COLO829 (cell line): ENCODE data around the gene PTGDR.
A peak's percentile ranks its signal among the peaks of the same experiment; 100 is the strongest.

Experiments used
- DNase-seq: peaks from one replicate; pipeline ENCODE4 v3.0.0; 2012; ENCODE audit warnings: low spot score

PTGDR gene

DNA sequence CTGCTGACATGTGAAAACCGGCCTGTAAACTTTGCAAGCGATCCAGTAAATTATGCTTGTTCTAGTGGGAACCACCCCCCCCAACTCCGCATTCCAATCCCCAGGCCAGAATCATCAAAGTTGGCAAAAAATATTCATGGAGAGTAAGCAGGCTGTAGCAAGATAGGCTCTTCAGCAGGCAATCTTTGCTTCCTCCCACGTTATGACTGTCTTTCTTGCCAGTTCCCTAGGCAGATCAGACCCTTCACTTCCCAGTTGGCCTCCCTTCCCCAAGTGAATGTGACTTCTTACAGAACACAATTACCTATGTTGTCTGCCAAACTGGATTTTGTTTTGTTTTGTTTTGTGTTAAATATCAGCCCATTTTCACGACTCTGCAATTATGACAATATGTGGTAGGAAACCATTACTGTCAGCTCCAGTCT, 45.4 kb downstream of the PTGDR start:
- no peak for DNase-seq

GRCh38 chr14:52313462-52313861, 46.0 kb downstream of the PTGDR start:
- no peak for DNase-seq

GRCh38 chr14:52313903-52314594, 46.6 kb downstream of the PTGDR start, which contains the start of gene PTGER2:
Gene PTGER2, plus strand, starts transcription at chr14:52314312. Its CDS starts 237 bp downstream, at chr14:52314549.
- DNase-seq = peak; percentile 15

GRCh38 chr14:52314595-52315354, 47.3 kb downstream of the PTGDR start:
- no peak for DNase-seq

DNA sequence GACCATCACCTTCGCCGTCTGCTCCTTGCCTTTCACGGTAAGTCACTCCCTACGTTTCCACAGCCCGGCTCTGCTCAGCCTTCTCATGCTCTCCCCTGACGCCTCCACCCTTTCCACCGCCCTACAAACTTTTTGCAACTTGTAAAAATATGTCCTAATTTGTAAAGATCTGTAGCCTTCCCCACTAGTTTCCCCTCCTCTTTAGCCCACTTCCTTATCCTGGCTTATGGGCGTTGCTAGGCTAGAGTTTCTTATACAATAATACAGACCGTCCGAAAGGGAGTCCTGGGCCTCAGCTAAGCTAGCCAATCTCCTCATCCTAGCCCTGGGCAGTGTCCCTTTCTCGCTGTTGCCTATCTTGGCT, 47.8 kb downstream of the PTGDR start:
- DNase-seq = no peak

DNA sequence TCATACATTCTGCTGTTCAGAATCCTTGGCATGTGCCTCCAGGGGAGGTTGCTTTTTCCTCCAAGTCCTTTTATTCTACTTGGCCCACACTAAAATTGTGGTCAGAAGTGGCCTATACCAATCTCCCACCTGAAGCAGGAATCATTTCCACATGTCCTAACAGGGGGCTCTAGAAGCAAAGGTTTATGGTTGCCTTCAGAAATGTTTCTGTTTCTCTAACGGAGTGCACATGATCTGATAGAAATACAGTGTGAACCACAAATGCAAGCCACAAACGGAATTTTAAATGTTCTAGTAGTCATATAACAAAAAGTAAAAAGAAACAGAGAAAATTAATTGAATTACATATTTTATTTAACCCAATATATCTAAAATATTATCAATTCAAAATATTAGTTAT, 50.6 kb downstream of the PTGDR start:
- no peak for DNase-seq

DNA sequence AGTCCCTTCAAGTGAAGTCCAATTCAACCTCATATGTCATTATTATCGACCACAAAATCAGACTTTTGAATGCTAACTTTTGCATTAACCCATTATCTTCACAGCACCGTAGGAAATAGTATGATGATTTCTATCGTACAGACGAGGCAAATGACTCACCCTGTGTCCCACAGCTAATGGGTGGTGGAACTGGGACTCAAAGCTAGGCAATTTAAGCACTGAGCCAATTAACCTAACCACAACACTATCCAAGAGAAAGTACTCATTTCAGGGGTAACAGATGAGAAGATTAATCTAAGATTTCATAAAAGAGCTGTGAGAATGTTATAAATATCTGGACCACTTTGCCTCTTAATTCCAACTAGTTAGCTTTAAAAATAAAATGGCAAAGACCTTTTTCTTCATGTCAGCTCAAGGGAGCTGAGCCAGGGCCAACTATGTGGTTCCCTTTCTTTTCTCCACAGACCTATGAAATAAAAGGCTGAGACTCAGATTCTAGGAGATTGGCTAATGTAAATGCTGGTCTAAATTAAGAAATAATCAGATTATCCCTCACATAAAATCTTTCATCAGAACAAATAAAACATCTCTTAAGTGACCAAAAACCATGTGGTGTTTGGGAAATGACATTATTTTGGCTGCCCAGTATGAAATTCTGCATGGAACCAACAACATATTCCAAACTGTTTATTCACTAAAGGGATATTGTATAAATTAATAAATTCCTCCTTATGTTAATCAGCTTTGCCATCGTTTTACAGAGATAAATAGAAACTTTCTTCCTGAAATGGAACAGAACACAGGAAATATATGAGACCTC, 51.5 kb downstream of the PTGDR start:
- no peak for DNase-seq

- no peak for DNase-seq
Observed at GRCh38 chr14:52319919-52320318, 52.4 kb downstream of the PTGDR start.

GRCh38 chr14:52325126-52325525, 57.6 kb downstream of the PTGDR start:
- DNase-seq = no peak

GRCh38 chr14:52325630-52326029, 58.1 kb downstream of the PTGDR start:
- no peak for DNase-seq
